ENCODE measurements around the gene ADAMTS7.
A peak's percentile ranks its signal among the peaks of the same experiment; 100 is the strongest.
"Not testable (repeated sequence)": the region's sequence is repeated elsewhere in the genome, so short reads cannot be mapped to it uniquely, and the experiment has no call there.

ADAMTS7 gene

GRCh38 chr15:78737931-78738558 lies 73.2 kb downstream of the ADAMTS7 start:
- not testable (repeated sequence) for H3K9me3 ChIP-seq (ENCODE audit: insufficient read depth, low read length, severe bottlenecking); H3K27me3 ChIP-seq (ENCODE audit: insufficient read depth, low read length, poor library complexity); H3K4me3 ChIP-seq (ENCODE audit: low read depth in 1 of 2, low read length in 2 of 2); H3K4me2 ChIP-seq (ENCODE audit: insufficient read depth, low read length); ATAC-seq (ENCODE audit: insufficient read depth, low read depth); DNase-seq; H3K36me3 ChIP-seq (ENCODE audit: insufficient read depth, low read length); H4K20me1 ChIP-seq (ENCODE audit: insufficient read depth, low read length); H2AFZ ChIP-seq (ENCODE audit: low read depth, low read length); H3K4me1 ChIP-seq (ENCODE audit: insufficient read depth, low read length); H3K79me2 ChIP-seq (ENCODE audit: insufficient read depth, low read length); H3K27ac ChIP-seq (ENCODE audit: low read length); H3K9ac ChIP-seq (ENCODE audit: low read depth, low read length)
- peak; percentile 51 for TF ChIP-seq CTCF (IDR thresholded peaks at IDR 0.05; ENCODE audit: borderline replicate concordance, extremely low read depth, low read length, poor library complexity, severe bottlenecking)

- Histone ChIP-seq H2AFZ (ENCODE audit: low read depth, low read length) (no peak overlapping the region), H3K27ac (ENCODE audit: low read length) (no peak overlapping the region), H4K20me1 (ENCODE audit: insufficient read depth, low read length) (no peaks in the 10 kb centered on the region), H3K36me3 (ENCODE audit: insufficient read depth, low read length) (no peaks in the 10 kb centered on the region), H3K79me2 (ENCODE audit: insufficient read depth, low read length) (no peaks in the 10 kb centered on the region), H3K9me3 (ENCODE audit: insufficient read depth, low read length, severe bottlenecking) (no peaks in the 10 kb centered on the region), H3K9ac (ENCODE audit: low read depth, low read length) (no peak overlapping the region), H3K4me2 (ENCODE audit: insufficient read depth, low read length) (no peak overlapping the region), H3K4me3 (ENCODE audit: low read depth in 1 of 2, low read length in 2 of 2) (no peak overlapping the region), H3K27me3 (ENCODE audit: insufficient read depth, low read length, poor library complexity) (no peaks in the 10 kb centered on the region), H3K4me1 (ENCODE audit: insufficient read depth, low read length) (no peaks in the 10 kb centered on the region)
- DNase-seq = no peak
- TF ChIP-seq EZH2 (IDR thresholded peaks at IDR 0.05; ENCODE audit: borderline replicate concordance, low read depth, low read length, severe bottlenecking) (no peak), CTCF (IDR thresholded peaks at IDR 0.05; ENCODE audit: borderline replicate concordance, extremely low read depth, low read length, poor library complexity, severe bottlenecking) (no peak)
- no peak for ATAC-seq (ENCODE audit: insufficient read depth, low read depth)
Measured at GRCh38 chr15:78737187-78737820, 74.0 kb downstream of the ADAMTS7 start.

GRCh38 chr15:78736286-78736685 lies 75.0 kb downstream of the ADAMTS7 start:
- not testable (repeated sequence) for H3K4me3 ChIP-seq (ENCODE audit: low read depth in 1 of 2, low read length in 2 of 2); H3K36me3 ChIP-seq (ENCODE audit: insufficient read depth, low read length); H3K9ac ChIP-seq (ENCODE audit: low read depth, low read length); H3K27ac ChIP-seq (ENCODE audit: low read length); H2AFZ ChIP-seq (ENCODE audit: low read depth, low read length); H3K79me2 ChIP-seq (ENCODE audit: insufficient read depth, low read length); H4K20me1 ChIP-seq (ENCODE audit: insufficient read depth, low read length); ATAC-seq (ENCODE audit: insufficient read depth, low read depth); DNase-seq; H3K4me1 ChIP-seq (ENCODE audit: insufficient read depth, low read length); H3K27me3 ChIP-seq (ENCODE audit: insufficient read depth, low read length, poor library complexity); H3K9me3 ChIP-seq (ENCODE audit: insufficient read depth, low read length, severe bottlenecking); H3K4me2 ChIP-seq (ENCODE audit: insufficient read depth, low read length)

GRCh38 chr15:78734451-78735064 lies 76.7 kb downstream of the ADAMTS7 start:
- no peaks in the 10 kb centered on the region for H4K20me1 ChIP-seq (ENCODE audit: insufficient read depth, low read length)
- H2AFZ ChIP-seq (ENCODE audit: low read depth, low read length) = no peak overlapping the region
- DNase-seq = no peak
- no peak overlapping the region for H3K9ac ChIP-seq (ENCODE audit: low read depth, low read length)
- H3K36me3 ChIP-seq (ENCODE audit: insufficient read depth, low read length) = no peaks in the 10 kb centered on the region
- H3K79me2 ChIP-seq (ENCODE audit: insufficient read depth, low read length) = no peaks in the 10 kb centered on the region
- TF ChIP-seq CTCF (IDR thresholded peaks at IDR 0.05; ENCODE audit: borderline replicate concordance, extremely low read depth, low read length, poor library complexity, severe bottlenecking) (no peak), EZH2 (IDR thresholded peaks at IDR 0.05; ENCODE audit: borderline replicate concordance, low read depth, low read length, severe bottlenecking) (no peak)
- no peaks in the 10 kb centered on the region for H3K27me3 ChIP-seq (ENCODE audit: insufficient read depth, low read length, poor library complexity)
- no peak for ATAC-seq (ENCODE audit: insufficient read depth, low read depth)
- H3K4me2 ChIP-seq (ENCODE audit: insufficient read depth, low read length) = no peak overlapping the region
- H3K27ac ChIP-seq (ENCODE audit: low read length) = no peak overlapping the region
- H3K4me1 ChIP-seq (ENCODE audit: insufficient read depth, low read length) = no peaks in the 10 kb centered on the region
- H3K4me3 ChIP-seq (ENCODE audit: low read depth in 1 of 2, low read length in 2 of 2) = no peak overlapping the region
- no peaks in the 10 kb centered on the region for H3K9me3 ChIP-seq (ENCODE audit: insufficient read depth, low read length, severe bottlenecking)
